ENCODE data around the gene MEOX1.

- TF ChIP-seq POLR2A (IDR thresholded peaks at IDR 0.05) = no peak
- TF ChIP-seq CTCF (IDR thresholded peaks at IDR 0.05) = no peak
- TF ChIP-seq POLR2AphosphoS5 (IDR thresholded peaks at IDR 0.05) = no peak
Observed at GRCh38 chr17:43634591-43635125, 27.1 kb downstream of the MEOX1 start.

Data from stomach (tissue), 4 donors.